ENCODE data around the gene ADORA1. TPM values are rescaled to one million over a fixed set of nuclear protein-coding genes. Genes with fewer than 3 reads are reported as not detected.

Gene ADORA1
- polyA plus RNA-seq, 1 of the 3 experiments (the other 2 are of a cell fraction) = 4.8 TPM

DNA sequence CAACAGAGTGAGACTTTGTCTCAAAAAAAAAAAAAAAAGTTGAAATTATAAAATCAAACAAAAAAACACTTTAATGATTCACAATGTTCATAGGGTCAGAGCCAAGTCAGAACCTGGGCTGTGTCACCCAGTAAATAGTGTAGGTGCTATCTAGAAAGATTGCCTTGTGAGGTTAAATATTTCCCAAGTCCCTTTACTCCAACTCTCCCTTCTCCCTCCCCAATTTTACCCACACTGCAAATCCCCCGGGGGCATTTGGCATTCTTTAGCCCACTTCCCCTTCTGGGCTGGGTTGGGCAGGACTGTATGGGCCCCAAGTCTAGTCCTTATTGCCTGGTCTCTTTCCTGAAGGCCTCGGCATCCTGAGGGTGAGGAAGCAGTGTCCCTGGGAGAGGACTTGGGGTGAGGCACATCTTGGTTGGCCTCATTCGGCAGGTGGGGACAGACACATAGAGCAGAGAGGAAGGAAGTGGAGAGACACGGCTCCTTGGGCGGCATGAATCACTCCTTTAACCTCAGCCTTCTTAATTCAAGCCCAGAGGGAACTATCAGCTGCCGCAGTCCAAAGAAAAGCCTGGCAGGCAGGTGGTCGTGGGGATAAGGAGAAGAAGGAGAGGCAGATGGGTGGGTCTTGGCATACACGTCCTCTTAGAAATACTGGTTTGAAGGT, 8.2 kb downstream of the ADORA1 start:
- no peaks in the 10 kb centered on the region for H3K9me2 ChIP-seq
- H2AFZ ChIP-seq (ENCODE audit: low read depth) = no peak overlapping the region
- no peaks in the 10 kb centered on the region for H3K36me3 ChIP-seq (replicated peaks in 1 of 2; ENCODE audit: control insufficient read depth in 1 of 2, insufficient read depth in 2 of 2, low read length in 1 of 2)
- POLR2A ChIA-PET = no interaction called here
- no peaks in the 10 kb centered on the region for H3F3A ChIP-seq (replicated peaks; ENCODE audit: insufficient read depth)
- H3K4me3 ChIP-seq (ENCODE audit: low read depth in 2 of 2, low read length in 1 of 2) = no peak overlapping the region
- no peak overlapping the region for H3K9ac ChIP-seq
- H3K4me2 ChIP-seq = no peak overlapping the region
- no peaks in the 10 kb centered on the region for H3K27me3 ChIP-seq (ENCODE audit: insufficient read depth)
- CTCF ChIA-PET = interaction anchor here (1.0 to 26.1 kb wide), 5 partner anchors 13 to 97 kb away, joined by 3 to 396 read pairs (median 3); no protein-coding TSS in a partner anchor
- no peak overlapping the region for H3K27ac ChIP-seq (ENCODE audit: low read depth in 2 of 2, low read length in 1 of 2)
- TF ChIP-seq FOXM1 (IDR thresholded peaks at IDR 0.05; ENCODE audit: low read depth) (no peak), TCF12 (IDR thresholded peaks at IDR 0.05) (no peak), EP300 (IDR thresholded peaks at IDR 0.05; ENCODE audit: borderline replicate concordance in 1 of 2, low read depth in 1 of 2, low read length in 1 of 2) (no peak), MEF2A (IDR thresholded peaks at IDR 0.05; ENCODE audit: borderline replicate concordance, low read depth) (no peak), SIN3A (IDR thresholded peaks at IDR 0.05; ENCODE audit: borderline replicate concordance, low read depth, low read length) (no peak), GABPA (IDR thresholded peaks at IDR 0.05; ENCODE audit: low read depth) (no peak), TAF1 (IDR thresholded peaks at IDR 0.05; ENCODE audit: borderline replicate concordance, low read depth, low read length) (no peak), YY1 (IDR thresholded peaks at IDR 0.05; ENCODE audit: low read depth) (no peak), TEAD4 (IDR thresholded peaks at IDR 0.05; ENCODE audit: borderline replicate concordance, insufficient read depth) (no peak)
- TF ChIP-seq, protein P1, sequence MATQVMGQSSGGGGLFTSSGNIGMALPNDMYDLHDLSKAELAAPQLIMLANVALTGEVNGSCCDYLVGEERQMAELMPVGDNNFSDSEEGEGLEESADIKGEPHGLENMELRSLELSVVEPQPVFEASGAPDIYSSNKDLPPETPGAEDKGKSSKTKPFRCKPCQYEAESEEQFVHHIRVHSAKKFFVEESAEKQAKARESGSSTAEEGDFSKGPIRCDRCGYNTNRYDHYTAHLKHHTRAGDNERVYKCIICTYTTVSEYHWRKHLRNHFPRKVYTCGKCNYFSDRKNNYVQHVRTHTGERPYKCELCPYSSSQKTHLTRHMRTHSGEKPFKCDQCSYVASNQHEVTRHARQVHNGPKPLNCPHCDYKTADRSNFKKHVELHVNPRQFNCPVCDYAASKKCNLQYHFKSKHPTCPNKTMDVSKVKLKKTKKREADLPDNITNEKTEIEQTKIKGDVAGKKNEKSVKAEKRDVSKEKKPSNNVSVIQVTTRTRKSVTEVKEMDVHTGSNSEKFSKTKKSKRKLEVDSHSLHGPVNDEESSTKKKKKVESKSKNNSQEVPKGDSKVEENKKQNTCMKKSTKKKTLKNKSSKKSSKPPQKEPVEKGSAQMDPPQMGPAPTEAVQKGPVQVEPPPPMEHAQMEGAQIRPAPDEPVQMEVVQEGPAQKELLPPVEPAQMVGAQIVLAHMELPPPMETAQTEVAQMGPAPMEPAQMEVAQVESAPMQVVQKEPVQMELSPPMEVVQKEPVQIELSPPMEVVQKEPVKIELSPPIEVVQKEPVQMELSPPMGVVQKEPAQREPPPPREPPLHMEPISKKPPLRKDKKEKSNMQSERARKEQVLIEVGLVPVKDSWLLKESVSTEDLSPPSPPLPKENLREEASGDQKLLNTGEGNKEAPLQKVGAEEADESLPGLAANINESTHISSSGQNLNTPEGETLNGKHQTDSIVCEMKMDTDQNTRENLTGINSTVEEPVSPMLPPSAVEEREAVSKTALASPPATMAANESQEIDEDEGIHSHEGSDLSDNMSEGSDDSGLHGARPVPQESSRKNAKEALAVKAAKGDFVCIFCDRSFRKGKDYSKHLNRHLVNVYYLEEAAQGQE (IDR thresholded peaks at IDR 0.05; ENCODE audit: low read depth, low read length) = no peak
- TF ChIP-seq, protein P2, sequence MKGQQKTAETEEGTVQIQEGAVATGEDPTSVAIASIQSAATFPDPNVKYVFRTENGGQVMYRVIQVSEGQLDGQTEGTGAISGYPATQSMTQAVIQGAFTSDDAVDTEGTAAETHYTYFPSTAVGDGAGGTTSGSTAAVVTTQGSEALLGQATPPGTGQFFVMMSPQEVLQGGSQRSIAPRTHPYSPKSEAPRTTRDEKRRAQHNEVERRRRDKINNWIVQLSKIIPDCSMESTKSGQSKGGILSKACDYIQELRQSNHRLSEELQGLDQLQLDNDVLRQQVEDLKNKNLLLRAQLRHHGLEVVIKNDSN (IDR thresholded peaks at IDR 0.05; ENCODE audit: borderline replicate concordance, low read depth) = no peak
- TF ChIP-seq, protein P3, sequence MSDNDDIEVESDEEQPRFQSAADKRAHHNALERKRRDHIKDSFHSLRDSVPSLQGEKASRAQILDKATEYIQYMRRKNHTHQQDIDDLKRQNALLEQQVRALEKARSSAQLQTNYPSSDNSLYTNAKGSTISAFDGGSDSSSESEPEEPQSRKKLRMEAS (IDR thresholded peaks at IDR 0.05; ENCODE audit: low read depth) = no peak
- TF ChIP-seq, protein P4, sequence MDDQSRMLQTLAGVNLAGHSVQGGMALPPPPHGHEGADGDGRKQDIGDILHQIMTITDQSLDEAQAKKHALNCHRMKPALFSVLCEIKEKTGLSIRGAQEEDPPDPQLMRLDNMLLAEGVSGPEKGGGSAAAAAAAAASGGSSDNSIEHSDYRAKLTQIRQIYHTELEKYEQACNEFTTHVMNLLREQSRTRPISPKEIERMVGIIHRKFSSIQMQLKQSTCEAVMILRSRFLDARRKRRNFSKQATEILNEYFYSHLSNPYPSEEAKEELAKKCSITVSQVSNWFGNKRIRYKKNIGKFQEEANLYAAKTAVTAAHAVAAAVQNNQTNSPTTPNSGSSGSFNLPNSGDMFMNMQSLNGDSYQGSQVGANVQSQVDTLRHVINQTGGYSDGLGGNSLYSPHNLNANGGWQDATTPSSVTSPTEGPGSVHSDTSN (IDR thresholded peaks at IDR 0.05) = no peak
- no peaks in the 10 kb centered on the region for H3K79me2 ChIP-seq (ENCODE audit: insufficient read depth)
- H3K4me1 ChIP-seq (ENCODE audit: control insufficient read depth in 1 of 2, insufficient read depth in 2 of 2, low read depth in 1 of 2, low read length in 1 of 2) = peaks cover 0 to 28% of the 10 kb centered on the region in 2 experiments; a peak in 1 of 4 replicates
- no peaks in the 10 kb centered on the region for H3K9me3 ChIP-seq
- DNase-seq = no peak
- 68% methylated on average over 8 of the region's 8 CpGs for WGBS (ENCODE audit: low lambda C conversion rate)
- H4K20me1 ChIP-seq (ENCODE audit: insufficient read depth) = no peaks in the 10 kb centered on the region

All from SK-N-SH (cell line).